Measurements from ENCODE around the gene ANP32A.

ANP32A gene

GRCh38 chr15:68774521-68775235, 46.0 kb downstream of the ANP32A start:
- FAIRE-seq, result no peak
- TF ChIP-seq CTCF (IDR thresholded peaks at IDR 0.05; ENCODE audit: insufficient read depth, missing control alignments), result no peak
- no peak for DNase-seq (ENCODE audit: insufficient read length, low spot score)

DNA sequence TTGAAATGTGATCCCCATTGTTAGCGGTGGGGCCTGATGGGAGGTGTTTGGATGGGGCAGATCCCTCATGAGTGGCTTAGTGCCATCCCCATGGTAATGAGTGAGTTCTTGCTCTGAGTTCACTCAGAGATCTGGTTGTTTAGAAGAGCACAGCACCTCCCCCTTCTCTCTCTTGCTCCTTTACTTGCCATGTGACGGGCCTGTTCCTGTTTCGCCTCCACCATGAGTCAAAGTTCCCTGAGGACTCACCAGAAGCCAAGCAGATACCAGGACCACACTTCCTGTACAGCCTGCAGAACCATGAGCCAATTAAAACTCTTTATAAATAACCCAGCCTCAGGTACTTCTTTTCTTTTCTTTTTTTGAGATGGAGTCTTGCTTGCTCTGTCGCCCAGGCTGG, 46.6 kb downstream of the ANP32A start:
- DNase-seq (ENCODE audit: insufficient read length, low spot score) (no peak), FAIRE-seq (no peak)
- no peak for TF ChIP-seq CTCF (IDR thresholded peaks at IDR 0.05; ENCODE audit: insufficient read depth, missing control alignments)

GRCh38 chr15:68773036-68773435, 47.7 kb downstream of the ANP32A start:
- FAIRE-seq (no peak), DNase-seq (ENCODE audit: insufficient read length, low spot score) (no peak)
- TF ChIP-seq CTCF (IDR thresholded peaks at IDR 0.05; ENCODE audit: insufficient read depth, missing control alignments), result no peak

DNA sequence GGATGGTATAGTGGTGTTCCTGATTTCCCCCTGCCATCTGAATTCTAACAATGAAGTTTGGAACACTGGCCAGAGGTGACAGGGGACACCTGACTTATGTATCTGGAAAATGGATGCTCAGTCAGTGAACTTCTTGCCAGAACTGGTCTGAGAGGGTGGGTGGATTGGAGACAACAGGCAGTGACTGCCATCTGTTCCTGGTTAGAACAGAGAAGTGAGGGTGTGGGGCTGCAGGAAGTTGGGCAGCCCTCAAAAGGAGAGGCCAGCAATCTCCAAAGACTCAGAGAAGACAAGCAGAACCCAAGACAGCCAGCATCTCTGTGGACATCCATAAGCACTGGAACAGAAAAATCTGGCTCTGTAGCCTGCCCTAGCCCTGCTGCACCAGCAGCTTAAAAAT, 50.5 kb downstream of the ANP32A start:
- no peak for TF ChIP-seq CTCF (IDR thresholded peaks at IDR 0.05; ENCODE audit: insufficient read depth, missing control alignments)
- no peak for FAIRE-seq

GRCh38 chr15:68769702-68770101, 51.0 kb downstream of the ANP32A start:
- DNase-seq (ENCODE audit: insufficient read length, low spot score) (no peak), FAIRE-seq (no peak)
- no peak for TF ChIP-seq CTCF (IDR thresholded peaks at IDR 0.05; ENCODE audit: insufficient read depth, missing control alignments)

More for the DNA sequence above, 50.5 kb downstream of the ANP32A start:
- no peak for DNase-seq (ENCODE audit: insufficient read length, low spot score)

- no peak for TF ChIP-seq CTCF (IDR thresholded peaks at IDR 0.05; ENCODE audit: insufficient read depth, missing control alignments)
- DNase-seq (ENCODE audit: insufficient read length, low spot score) (no peak), FAIRE-seq (no peak)
Observed at GRCh38 chr15:68768321-68768720, 52.4 kb downstream of the ANP32A start.

GRCh38 chr15:68767833-68768232, 52.9 kb downstream of the ANP32A start:
- no peak for TF ChIP-seq CTCF (IDR thresholded peaks at IDR 0.05; ENCODE audit: insufficient read depth, missing control alignments)
- DNase-seq (ENCODE audit: insufficient read length, low spot score) (no peak), FAIRE-seq (no peak)

Data from D721Med (cell line).